Spinal cord (tissue), 10 donors: ENCODE results near the gene CCDC3. TPM values are rescaled to one million over a fixed set of nuclear protein-coding genes. Genes with fewer than 3 reads are reported as not detected.
A peak's percentile ranks its signal among the peaks of the same experiment; 100 is the strongest.

Experiments used
- DNase-seq, 6 donors: peaks; one replicate each; pipeline versions ENCODE4 v3.0.0 to v3.0.0-alpha.2; 2013 to 2015; ENCODE audit warnings: low spot score in 6 of 6, low read depth in 4 of 6
- H3K27ac ChIP-seq: one replicate; pipeline ENCODE4 v1.5.1; 2013; ENCODE audit warnings: low read depth, low read length, control low read depth
- H3K27me3 ChIP-seq: one replicate; pipeline ENCODE4 v1.6.1; 2013; ENCODE audit warnings: low read length; ENCODE audit not compliant: control insufficient read depth, insufficient read depth
- H3K36me3 ChIP-seq: one replicate; pipeline ENCODE4 v1.6.1; 2013; ENCODE audit warnings: low read length; ENCODE audit not compliant: control insufficient read depth, insufficient read depth
- H3K4me1 ChIP-seq: one replicate; pipeline ENCODE4 v1.6.1; 2013; ENCODE audit warnings: low read length; ENCODE audit not compliant: control insufficient read depth, insufficient read depth
- H3K4me3 ChIP-seq: one replicate; pipeline ENCODE4 v1.5.1; 2013; ENCODE audit warnings: low read depth, low read length, control low read depth
- H3K9me3 ChIP-seq: one replicate; pipeline ENCODE4 v1.6.1; 2013; ENCODE audit warnings: low read length; ENCODE audit not compliant: control insufficient read depth, insufficient read depth
- WGBS: methylation state at CpG from one replicate; pipeline ENCODE4 v1.1.5; 2013; ENCODE audit warnings: missing lambda C conversion rate; ENCODE audit not compliant: insufficient coverage; 5-methylcytosine and 5-hydroxymethylcytosine counted together
- polyA plus RNA-seq, 2 donors: library from polyadenylated mRNA; unstranded; fragments of 120-200 nt; gene quantifications; one replicate each; pipeline ENCODE4 v1.2.1, GENCODE V29; 2013; ENCODE audit not compliant: insufficient read length in 2 of 2
- total RNA-seq, 2 donors: library from RNA; depleted of rRNA in 1 of 2; stranded (reverse); fragments of 120-200 nt in 1 of 2; fragments of >200 nt in 1 of 2; gene quantifications; one replicate each; pipeline versions ENCODE4 v1.2.3 to v1.2.4, GENCODE V29; 2013 to 2014
- donor health status: healthy.

CCDC3 gene
- total and polyA plus RNA-seq, 4 donors: 21.2 to 65.1 (median 48.7) TPM

GRCh38 chr10:12925845-12926244, 75.7 kb downstream of the CCDC3 start:
- 100% methylated on average over 1 of the region's 1 CpG for WGBS
- Histone ChIP-seq H3K36me3 (no peaks in the 10 kb centered on the region), H3K4me3 (no peak overlapping the region), H3K27me3 (no peaks in the 10 kb centered on the region), H3K9me3 (no peaks in the 10 kb centered on the region), H3K27ac (no peak overlapping the region), H3K4me1 (no peaks in the 10 kb centered on the region)
- no peak for DNase-seq

DNA sequence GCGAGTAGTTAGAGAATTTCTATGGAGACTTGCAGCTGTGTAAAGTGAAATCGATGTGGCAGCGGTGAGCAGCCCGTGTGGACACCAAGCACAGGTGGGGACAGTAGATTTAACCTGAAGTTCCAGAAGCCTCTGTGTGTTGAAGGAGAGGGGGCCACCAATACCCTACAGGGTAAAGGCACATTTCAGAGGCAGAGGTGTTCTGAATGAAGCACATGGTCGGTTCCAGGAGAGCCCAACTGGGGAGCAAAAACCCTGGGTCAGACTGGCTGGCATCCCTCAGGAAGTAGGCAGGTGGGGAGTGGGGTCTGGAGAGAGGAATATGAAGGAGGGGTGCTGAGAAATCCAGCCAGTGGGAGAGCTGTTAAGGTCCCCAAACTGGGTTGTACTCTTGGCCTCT, 76.6 kb downstream of the CCDC3 start:
- 88% methylated on average over 5 of the region's 5 CpGs for WGBS
- Histone ChIP-seq H3K27ac (no peak overlapping the region), H3K4me3 (no peak overlapping the region), H3K27me3 (no peaks in the 10 kb centered on the region), H3K36me3 (no peaks in the 10 kb centered on the region), H3K9me3 (no peaks in the 10 kb centered on the region), H3K4me1 (no peaks in the 10 kb centered on the region)
- DNase-seq: no peak

DNA sequence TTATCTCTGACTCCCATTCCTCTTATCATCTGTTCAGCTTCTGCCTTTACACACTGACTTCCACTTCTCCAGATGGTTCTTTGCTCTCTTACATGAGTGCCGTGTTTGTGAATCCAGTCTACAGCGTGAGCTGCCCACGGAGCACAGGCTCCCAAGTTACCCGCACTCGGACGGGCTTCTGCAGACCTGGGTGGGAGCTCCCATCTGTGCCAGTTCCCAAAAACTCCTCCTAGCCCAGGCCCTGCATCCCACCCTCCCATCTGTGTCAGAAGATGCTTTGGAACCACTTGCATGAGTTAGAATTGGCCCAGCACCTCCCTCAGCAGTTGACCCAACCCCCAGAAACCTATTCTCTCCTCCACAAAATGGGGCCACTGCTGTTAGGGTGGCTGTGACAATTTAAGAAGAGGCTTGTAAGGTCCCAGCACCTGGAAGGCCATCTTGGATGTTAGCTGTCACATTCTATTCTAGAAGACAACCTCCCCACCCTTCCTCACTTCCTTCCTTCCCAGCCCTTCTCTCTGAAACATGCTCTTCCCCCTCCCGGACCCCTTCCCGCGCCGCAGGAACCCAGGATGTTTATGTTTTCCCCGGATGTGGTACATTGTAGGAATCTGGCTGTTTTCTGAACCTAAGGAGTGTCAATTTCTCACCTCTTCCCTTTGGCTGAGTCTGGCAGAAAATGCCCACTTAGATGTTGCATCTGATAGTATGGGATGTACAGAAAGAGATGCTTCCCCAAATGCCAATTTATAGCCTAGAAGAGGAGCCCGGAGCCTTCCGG, 79.2 kb downstream of the CCDC3 start:
- H3K4me1 ChIP-seq: no peaks in the 10 kb centered on the region
- H3K4me3 ChIP-seq: no peak overlapping the region
- 96% methylated on average over 6 of the region's 13 CpGs for WGBS
- no peaks in the 10 kb centered on the region for H3K27me3 ChIP-seq
- H3K9me3 ChIP-seq: no peaks in the 10 kb centered on the region
- H3K27ac ChIP-seq: no peak overlapping the region
- H3K36me3 ChIP-seq: no peaks in the 10 kb centered on the region
- no peak for DNase-seq

- Histone ChIP-seq H3K4me1 (no peaks in the 10 kb centered on the region), H3K36me3 (no peaks in the 10 kb centered on the region), H3K27me3 (no peaks in the 10 kb centered on the region), H3K4me3 (no peak overlapping the region), H3K9me3 (no peaks in the 10 kb centered on the region), H3K27ac (no peak overlapping the region)
- no peak for DNase-seq
- 65% methylated on average over 4 of the region's 6 CpGs for WGBS
Measured at GRCh38 chr10:12921163-12921562, 80.3 kb downstream of the CCDC3 start.

- Histone ChIP-seq H3K4me3 (no peak overlapping the region), H3K36me3 (no peaks in the 10 kb centered on the region), H3K27me3 (no peaks in the 10 kb centered on the region), H3K9me3 (no peaks in the 10 kb centered on the region), H3K27ac (no peak overlapping the region), H3K4me1 (no peaks in the 10 kb centered on the region)
- DNase-seq: peak in 1 of 6 donors; percentile 14
- 86% methylated on average over 2 of the region's 6 CpGs for WGBS
Measured at GRCh38 chr10:12919574-12919973, 81.9 kb downstream of the CCDC3 start.

DNA sequence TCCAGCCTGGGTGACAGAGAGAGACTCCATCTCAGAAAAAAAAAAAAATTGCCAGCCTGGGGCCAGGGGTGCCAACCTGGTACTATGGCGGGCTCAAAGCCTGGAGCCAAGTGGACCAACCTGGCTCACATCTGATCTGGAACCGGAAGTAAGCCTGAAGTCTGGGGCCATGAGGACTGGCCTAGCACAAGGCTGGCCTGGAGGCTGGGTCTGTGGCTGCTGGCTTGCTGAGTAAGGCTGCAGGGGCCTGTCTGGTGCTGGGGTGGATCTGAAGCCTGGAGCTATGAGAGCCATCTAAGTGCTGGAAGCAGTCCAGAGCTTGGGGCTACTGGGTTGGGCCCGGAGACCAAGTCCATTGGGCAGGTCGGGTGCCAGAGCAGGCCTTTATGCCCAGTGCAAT, 84.9 kb downstream of the CCDC3 start:
- H3K4me1 ChIP-seq: no peaks in the 10 kb centered on the region
- no peak overlapping the region for H3K4me3 ChIP-seq
- no peaks in the 10 kb centered on the region for H3K9me3 ChIP-seq
- H3K27ac ChIP-seq: no peak overlapping the region
- H3K36me3 ChIP-seq: no peaks in the 10 kb centered on the region
- 92% methylated on average over 4 of the region's 4 CpGs for WGBS
- no peaks in the 10 kb centered on the region for H3K27me3 ChIP-seq
- no peak for DNase-seq

DNA sequence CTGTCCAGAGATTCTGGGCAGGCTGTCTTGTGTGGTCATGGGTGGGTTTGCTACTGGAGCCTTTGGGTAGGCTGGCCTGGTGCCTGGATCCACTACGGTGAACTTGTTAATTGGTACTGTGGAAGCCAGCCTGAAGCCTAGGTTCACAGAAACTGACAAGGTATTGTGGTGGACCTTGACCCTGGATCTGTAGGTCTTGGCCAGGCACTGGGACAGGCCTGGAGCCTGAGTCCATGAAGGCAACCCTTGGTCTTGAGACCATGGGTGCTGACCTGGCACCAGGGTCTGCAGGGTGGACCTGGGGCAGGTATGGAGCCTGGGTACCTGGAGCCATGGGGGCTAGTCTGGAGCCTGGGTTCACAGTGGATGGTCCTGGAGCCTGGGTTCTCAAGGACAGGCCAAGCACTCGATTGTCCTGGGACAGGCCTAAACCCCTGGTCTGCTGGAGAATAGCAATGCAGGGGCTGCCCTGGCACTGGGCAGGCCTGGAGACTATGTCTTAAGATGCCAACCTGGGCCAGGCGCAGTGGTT, 85.8 kb downstream of the CCDC3 start:
- H3K4me1 ChIP-seq: no peaks in the 10 kb centered on the region
- H3K4me3 ChIP-seq: no peak overlapping the region
- no peak for DNase-seq
- H3K27me3 ChIP-seq: no peaks in the 10 kb centered on the region
- no peaks in the 10 kb centered on the region for H3K9me3 ChIP-seq
- no peak overlapping the region for H3K27ac ChIP-seq
- H3K36me3 ChIP-seq: no peaks in the 10 kb centered on the region
- 85% methylated on average over 3 of the region's 3 CpGs for WGBS

GRCh38 chr10:12914111-12914510, 87.4 kb downstream of the CCDC3 start:
- no peaks in the 10 kb centered on the region for H3K36me3 ChIP-seq
- H3K9me3 ChIP-seq: no peaks in the 10 kb centered on the region
- 86% methylated on average over 1 of the region's 2 CpGs for WGBS
- no peak overlapping the region for H3K4me3 ChIP-seq
- H3K4me1 ChIP-seq: no peaks in the 10 kb centered on the region
- no peak overlapping the region for H3K27ac ChIP-seq
- H3K27me3 ChIP-seq: no peaks in the 10 kb centered on the region
- no peak for DNase-seq

GRCh38 chr10:12911795-12912194, 89.7 kb downstream of the CCDC3 start:
- Histone ChIP-seq H3K27ac (no peak overlapping the region), H3K4me1 (no peaks in the 10 kb centered on the region), H3K4me3 (no peak overlapping the region), H3K9me3 (no peaks in the 10 kb centered on the region), H3K36me3 (no peaks in the 10 kb centered on the region), H3K27me3 (no peaks in the 10 kb centered on the region)
- no CpG with 5 or more reads among the region's 3 CpGs for WGBS
- DNase-seq: no peak

DNA sequence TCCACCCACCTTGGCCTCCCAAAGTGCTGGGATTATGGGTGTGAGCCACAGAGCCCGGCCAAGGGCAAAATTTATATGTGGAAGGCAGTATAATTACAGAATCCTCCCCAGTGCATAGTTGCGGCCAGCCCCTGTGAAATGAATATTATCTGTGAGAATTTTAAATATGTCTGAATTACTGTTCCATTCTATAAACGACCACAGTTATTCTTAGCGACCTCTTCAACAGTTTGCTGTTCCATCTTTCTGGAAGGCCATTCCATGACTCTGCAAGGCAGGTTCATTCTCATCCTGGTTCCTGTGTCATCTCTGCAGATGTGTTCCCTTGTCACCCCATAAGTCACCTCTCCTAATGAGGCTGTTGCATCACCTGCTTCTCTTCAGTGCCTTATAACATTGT, 90.7 kb downstream of the CCDC3 start:
- no peaks in the 10 kb centered on the region for H3K36me3 ChIP-seq
- no peaks in the 10 kb centered on the region for H3K4me1 ChIP-seq
- H3K9me3 ChIP-seq: no peaks in the 10 kb centered on the region
- H3K27ac ChIP-seq: no peak overlapping the region
- 88% methylated on average over 2 of the region's 4 CpGs for WGBS
- DNase-seq: no peak
- H3K4me3 ChIP-seq: no peak overlapping the region
- no peaks in the 10 kb centered on the region for H3K27me3 ChIP-seq
